CD4-positive, alpha-beta T cell treated with Interleukin-1 beta for 1 hour (primary cell): Measurements from ENCODE around the gene RYR1.
A peak's percentile ranks its signal among the peaks of the same experiment; 100 is the strongest.

Experiments used
- DNase-seq, 2 donors: peaks; one replicate each; pipeline ENCODE4 v3.0.0-alpha.2; 2020 to 2022

RYR1 gene

DNA sequence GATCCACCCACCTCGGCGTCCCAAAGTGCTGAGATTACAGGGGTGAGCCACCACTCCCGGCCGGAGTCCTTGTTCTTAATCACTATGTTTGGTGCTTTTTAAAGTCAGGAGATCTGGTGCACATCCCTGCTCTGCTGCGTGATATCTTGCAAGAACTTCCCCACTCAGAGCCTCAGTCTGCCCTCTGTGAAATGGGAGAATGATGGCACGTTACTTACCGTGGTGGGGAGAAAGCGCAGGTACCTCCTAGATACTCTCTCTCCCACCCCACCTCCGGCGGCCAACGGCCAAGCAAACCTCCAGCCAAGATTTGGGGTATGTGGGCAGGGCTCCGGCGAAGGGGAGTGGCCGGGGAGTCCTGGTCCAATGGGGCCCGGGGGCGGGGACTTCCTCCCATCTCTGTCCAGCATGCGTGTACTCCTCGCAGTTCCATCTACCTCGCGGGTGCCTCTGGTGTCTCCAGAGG is at the start of gene RYR1:
TSS of gene RYR1 (plus strand) at position 424 of the 466 bp plus-strand sequence. CDS start 139 bp downstream, outside the sequence.
- peak; percentile 38 to 55 for DNase-seq

DNA sequence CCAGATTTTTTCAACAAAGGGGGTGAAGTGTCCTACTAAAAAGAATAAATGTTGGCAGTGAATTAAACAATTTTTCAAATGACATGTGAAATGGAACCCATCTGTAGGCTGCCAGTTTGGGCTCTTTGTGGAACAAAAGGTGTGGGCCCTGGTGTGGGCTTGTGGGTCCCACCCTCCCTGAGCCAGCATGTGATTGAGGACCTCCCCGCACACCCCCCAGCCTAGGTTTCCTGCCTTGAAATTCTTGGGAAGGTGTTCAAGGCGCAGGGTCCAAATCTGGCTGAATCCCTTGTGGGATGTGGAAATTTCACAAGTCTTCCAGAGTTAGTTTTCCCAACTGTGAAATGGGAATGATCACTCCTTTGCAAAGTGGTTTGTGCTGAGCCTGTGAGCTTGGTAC is 49.7 kb upstream of the RYR1 start:
- no peak for DNase-seq

DNA sequence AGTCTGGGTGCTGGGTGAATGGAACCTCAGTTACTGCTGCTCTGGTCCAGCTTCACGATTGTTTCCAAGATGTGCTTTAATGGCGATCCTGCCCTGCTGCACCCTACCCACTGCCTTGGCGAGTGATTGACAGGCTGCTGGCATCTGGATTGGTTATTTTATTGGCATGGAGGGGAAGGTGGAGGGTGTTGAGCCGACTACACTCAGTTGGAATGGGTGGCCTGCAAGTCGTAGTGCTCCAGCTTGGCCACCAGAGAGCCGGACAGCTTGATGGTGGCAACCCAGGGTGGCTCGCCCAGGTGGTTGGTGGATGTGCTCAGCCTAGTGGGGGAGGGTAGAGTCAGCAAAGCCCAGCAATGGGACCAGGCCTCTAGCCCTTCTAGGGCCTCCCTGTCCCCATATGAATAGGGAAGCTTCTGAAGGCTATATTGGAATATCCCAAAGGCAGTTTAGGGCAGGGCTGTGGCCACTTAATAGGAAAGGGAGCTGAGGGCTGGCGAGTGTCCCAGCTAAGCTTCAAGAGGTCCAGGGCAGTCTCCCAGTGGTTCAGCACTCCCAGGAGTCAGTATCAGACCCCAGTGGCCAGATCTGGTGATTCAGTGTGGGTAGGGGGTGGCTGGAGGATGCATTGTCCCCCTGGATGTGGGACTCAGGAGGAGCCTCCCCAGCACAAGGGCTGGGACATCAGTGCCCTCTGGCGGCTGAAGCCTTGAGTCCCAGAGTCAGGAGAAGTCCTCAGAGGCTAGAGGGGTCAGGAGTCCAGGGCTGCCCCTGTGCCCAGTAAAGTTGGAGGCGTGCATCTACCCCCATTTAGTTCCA is 49.1 kb upstream of the RYR1 start:
- DNase-seq: no peak

DNA sequence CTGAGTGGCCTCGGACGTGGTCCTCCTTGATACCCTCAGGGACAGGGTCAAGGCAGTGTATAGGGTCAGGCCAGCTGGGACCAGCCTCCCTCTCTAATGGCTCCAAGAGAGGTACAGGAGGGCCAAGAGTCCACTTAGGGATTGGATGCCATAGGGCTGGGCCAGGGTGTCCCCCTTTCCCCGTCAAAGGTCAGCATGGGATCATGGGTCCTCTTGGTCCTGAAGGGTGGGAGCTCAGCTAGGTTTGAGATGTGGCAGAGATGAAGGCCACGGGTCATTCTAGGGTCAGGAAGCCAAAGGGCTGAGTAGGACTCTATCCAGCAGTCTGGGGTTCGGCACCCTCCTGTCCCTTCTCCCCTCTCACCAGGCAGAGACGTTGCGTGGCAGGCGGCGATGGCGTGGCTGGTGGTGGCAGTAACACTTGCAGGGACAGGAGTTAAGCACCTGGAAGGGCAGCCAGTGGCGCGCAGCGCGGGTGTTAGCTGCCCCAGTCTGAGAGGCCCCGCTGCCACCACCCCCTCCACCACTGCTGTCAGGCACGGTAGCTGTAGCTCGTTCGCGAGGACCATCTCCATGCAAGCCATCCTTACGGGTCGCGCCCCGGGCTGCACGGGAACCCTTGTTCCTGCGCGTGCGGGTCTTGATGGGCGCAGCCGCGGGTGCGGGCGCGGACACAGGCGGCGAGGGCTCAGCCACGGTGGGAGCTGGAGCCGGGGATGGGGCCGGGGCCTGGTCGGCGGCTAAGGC is 48.3 kb upstream of the RYR1 start:
- no peak for DNase-seq

DNA sequence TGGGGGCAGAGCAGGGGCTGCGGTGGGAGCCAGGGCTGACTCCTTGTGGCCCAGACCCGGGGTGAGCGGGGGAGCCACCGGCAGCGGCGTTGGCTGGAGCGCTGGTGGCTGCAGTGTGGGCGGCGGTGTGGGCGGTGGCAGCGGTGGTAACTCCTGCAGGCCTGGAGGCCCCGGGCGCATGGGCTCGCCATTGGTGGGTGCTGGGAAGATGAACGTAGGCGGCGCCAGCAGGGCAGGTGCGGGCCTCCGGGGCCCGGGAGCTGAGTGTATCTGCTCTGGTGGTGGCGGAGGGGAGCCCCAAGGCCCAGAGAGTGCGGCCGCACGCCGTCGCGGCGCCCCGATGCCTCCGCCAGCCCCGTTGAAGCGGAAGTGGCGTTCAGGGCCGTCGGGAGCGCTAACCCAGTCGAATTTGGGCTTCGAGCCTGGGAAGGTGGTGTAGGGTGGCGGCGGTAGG is 47.7 kb upstream of the RYR1 start:
- no peak for DNase-seq

DNA sequence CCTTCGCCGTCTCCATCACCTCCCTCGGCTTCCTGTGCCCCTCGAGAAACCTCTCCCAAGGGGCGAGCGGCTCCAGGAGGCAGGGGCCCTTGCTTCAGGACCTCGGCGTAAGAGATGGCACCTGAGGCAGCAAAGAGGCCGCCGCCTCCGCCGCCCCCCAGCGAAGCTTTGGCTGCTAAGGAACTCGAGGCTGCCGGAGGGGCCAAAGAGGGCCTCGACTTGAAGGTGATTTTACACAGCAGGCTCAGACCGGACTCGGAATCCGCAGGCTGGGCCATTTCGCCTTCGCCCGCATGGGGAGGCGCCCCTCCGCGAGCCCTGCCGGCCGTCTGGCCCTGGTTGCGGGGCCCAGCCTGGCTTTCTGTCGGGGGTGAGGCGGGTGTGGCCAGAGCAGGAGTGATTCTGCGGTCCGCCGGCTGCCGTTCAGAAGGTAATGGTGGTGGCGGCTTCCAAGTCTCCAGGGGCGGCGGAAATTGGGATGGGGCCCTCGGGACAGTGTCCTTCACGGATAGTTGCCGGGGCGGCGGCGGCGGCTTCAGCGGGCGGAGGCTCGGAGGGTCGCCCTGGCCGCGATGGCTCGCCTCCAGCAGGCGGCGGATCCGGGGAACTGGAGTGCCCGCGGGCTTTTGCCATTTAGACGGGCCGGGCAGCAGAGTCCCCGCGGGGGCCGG is 47.1 kb upstream of the RYR1 start:
- no peak for DNase-seq

DNA sequence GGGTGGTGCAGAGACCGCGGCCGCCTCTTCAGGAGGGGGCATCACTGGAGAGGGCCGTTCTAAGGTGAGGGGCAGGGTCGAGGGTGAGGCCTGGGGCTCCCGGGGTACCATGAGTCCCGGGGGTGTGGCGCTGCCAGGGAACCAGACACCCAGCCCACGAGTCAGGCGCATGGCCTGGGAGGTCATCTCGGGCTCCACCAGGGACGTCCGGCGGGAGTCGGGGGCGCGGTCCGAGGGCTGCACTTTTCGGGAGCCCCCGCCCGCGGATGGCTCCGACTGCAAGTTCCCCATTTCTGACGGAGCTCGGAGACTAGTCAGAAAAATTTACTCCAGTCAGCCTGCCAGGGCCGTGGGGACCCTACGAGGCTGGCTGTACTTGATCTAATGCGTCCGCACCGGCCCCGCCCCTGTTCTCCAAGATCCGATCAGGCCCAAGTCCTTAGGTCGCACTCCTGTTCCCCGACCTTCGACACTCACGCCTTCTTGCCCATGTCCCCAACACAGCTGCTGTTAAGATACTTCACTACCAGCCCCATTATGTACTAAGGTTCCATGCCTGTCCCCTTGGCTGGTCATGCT is 46.4 kb upstream of the RYR1 start:
- DNase-seq: peak in 1 of 2 donors; percentile 13

DNA sequence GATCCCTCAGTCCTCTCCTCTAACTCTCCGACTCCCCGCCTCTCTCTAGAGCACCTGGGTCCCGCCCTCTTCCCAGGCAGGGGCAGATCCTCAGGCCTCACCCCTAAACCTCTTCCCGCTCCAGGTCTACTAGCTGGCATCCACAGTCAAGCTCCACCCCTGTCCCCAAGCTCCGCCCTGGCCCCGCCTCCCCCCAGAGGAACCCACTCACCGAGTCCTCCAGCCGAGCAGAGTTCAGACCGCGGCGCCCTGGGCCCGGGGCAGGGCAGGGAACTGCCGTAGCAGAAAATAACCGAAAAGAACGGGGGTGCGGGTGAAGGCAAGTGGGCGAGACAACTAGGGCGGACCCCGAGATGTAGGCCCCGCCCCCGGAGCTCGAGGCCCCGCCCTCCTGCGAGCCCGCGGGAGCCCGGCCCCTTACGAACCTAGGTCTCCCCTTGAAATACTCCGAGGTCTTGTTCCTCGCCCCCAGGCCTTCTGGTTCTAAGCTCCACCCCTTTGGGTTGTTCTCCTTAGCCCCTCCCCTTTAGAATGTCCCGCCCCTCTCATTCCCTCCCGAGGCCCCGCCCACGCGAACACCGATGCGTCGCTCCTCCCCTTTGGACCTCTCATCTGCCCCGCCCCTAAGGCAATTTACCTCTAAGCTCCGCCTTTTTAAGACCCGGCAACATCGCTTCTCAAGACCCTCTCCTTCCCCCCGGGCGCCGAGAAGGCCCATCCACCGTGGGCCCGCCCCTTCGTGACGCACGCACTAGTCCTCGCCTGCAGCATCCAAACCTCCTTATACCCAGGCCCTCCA is 45.7 kb upstream of the RYR1 start, which contains the start of gene GGN:
TSS of gene GGN (minus strand) at position 485 of the 799 bp plus-strand sequence. CDS start 773 bp downstream, outside the sequence.
- DNase-seq: peak; percentile 81 to 87

DNA sequence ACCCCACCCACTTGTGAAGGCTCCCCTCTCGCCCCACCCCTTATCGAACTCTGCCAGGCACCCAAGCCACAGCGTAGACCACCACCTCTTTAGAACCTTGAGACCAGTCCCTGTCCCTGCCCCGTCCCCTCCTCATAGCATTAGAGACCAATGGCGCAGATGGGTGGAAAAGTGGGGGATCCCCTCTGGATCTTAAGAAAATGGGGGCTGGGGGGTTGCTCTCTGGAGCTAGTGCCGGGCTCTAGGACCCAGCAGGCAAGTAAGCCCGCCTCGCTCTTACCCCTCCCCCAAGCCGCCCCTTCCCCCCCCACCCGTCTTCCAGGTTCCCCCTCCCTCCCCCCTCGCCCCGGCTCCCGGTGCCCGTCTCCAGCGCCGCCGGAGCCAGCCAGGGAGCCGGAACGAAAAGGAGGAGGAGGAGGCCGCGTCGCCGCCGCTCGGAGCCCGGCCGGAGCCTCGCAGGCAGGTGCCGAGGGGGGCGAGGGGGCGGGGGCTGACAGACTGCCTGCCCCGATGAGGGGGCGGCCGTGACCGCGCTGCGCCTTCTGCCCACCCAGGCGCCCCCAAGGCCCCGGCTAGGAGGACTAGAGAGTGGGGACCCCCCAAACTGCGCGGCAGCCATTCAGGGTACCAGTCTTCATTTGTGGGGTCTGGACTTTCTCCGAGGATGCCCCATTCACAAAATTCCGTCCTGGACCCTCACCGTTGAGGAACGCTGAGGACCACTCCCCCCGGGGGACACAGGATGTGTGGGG is 45.0 kb upstream of the RYR1 start, which contains the start of gene SPRED3:
TSS of gene SPRED3 (plus strand) at position 349 of the 752 bp plus-strand sequence. CDS start 1,606 bp downstream, outside the sequence.
- DNase-seq: no peak

DNA sequence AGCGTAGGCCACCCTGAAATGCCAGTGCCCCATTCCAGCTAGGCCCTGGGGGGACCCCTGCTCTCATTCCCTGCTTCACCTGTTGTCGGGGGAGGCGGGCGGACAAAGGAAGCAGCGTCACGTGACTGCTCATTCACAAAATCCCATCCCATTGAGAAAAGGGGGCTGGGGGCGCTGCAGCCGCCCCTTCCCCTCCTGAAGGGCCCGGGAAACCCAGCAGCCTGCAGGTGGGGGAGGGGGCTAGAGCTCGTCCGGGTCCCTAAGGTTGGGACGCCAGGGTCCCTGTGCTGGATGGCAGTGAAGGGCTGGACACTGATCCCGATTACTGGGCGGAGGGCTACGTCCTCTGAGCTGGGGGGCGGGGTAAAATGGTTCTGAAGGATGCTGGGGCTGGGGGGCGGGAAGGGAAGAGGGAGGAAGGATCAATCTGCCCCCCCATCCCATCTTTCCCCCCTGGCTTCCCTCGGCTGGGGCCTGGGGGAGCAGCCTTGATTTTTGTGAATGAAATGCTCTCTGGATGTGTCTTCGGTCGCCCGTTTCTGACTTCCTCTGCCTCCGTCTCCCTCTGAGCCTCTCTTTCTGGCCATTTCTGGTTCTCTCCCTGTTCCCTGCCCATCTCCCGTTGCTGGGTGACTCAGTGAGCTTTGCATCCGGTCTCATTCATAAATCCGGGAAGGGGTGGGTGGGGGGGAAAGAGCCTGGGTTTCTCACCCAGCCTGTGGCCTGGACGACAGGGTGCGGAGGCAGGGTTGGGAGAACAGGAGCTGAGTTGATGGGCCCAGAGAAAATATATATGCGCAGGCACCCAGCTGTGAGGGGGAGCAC is 44.2 kb upstream of the RYR1 start:
- DNase-seq: no peak

DNA sequence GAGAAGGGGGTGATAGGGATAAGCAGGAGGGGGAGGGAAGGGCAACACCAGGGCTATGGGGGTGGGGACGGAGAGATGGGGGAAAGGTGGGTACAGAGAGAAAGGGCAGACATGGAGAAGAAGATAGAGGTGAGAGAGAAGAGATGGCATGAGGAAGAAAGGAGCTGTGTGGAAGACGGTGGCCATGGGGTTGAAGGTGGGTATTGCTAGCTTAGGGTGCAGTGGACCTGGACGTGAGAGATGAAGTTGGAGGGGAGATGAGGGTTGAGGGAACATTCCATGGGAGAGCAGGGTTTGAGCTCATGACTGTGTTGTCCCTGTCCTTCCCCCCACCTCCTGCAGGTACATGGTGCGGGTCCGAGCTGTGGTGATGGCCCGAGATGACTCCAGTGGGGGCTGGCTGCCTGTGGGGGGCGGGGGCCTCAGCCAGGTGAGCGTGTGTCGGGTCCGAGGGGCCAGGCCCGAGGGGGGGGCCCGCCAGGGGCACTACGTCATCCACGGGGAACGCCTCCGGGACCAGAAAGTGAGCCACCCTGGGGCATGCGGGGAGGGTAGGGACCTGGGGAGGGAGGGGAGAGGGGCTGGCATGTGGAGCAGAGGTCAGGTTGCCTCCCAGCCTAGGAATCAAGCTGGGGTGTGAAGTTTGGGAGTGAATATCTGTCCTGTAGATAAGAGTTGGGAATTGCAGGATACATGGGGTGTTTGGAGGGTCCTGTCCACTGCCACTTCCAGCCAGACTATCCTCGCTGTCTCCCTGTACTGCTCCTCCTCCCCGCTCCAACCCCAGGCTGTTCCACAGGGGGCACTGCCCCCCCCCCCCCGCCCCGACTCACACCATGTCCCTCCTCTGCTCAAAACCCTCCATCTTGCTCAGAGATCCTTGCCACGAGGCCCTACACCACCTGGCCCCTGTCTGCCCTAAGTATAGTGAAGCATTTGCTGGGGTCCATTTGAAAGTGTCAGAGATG is 43.2 kb upstream of the RYR1 start:
- no peak for DNase-seq

DNA sequence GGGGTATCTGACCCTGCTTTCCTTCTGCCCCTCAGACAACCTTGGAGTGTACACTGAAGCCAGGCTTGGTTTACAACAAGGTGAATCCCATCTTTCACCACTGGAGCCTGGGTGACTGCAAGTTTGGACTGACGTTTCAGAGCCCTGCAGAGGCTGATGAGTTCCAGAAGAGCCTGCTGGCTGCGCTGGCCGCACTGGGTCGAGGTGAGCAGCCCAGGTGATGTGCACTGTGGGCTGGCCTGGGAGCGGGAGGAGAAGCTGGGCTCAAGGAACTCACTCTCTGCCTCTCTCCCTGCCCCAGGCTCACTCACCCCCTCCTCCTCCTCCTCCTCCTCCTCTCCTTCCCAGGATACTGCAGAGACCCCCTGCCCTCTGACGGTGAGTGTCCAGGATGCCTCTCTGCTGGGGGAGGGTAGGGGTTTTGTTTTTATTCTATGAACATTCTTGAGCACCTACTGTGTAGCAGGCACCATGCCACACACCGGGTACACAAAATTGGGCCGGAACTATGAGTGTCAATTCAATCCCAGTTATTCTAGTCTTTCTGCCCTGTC is 41.5 kb upstream of the RYR1 start:
- DNase-seq: no peak

DNA sequence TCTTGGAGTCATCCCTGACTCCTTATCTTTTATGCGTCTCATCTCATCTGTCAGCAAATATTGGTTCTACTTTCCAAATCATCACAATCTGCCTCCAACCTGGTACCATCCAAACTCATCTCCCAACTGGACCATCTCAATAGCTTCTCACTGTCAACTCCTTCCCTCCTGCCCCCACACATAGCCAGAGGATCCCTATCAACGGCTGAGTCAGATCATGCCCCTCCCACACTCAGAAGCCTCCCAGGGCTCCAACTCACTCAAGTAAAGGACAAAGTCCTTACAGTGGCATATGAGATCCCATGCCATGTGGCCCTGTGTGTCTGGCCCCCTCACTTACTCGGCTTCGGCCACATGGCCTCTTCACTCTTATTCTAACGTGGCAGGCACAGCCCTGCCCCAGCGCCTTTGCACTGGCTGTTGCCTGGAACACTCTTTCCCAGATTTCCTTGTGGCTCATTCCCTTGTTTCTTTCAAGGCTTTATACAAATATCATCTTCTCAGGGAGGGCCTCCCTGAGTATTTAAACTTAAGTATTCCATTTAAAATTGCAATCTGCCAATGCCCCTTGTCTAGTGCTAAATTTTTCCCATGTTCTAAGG is 40.7 kb upstream of the RYR1 start:
- DNase-seq: no peak

DNA sequence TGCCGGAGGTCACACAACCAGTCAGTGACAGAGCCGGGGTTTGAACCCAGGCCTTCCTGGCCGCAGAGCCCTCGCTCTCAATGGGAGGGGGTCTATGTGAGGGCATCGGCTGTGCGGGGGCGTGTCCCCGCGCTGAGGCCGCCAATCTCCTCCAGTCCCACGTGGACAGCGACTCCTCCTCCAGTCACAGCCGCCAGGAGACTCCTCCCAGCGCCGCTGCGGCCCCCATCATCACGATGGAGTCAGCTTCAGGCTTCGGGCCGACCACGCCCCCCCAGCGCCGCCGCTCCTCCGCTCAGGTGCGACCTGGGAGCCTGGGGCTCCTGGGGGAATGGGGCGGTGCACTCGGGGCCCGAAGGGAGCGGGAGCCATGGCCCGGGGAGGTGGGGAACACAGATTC is 39.0 kb upstream of the RYR1 start:
- DNase-seq: peak; percentile 78 to 81

DNA sequence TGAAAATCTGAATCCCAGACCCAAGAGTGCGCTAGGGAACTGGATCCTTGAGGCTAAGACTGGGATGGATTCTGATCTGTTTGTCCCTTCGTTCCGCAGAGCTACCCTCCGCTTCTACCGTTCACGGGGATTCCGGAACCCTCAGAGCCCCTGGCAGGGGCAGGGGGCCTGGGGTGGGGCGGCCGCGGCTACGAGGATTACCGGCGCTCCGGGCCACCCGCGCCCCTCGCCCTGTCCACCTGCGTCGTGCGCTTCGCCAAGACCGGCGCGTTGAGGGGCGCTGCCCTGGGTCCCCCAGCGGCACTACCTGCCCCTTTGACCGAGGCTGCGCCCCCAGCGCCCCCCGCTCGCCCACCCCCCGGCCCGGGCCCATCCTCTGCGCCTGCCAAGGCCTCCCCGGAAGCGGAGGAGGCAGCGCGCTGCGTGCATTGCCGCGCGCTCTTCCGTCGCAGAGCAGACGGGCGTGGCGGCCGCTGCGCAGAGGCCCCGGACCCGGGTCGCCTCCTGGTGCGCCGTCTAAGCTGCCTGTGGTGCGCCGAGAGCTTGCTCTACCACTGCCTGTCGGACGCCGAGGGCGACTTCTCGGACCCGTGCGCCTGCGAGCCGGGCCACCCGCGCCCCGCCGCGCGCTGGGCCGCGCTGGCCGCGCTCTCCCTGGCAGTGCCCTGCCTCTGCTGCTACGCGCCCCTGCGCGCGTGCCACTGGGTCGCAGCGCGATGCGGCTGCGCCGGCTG is 37.9 kb upstream of the RYR1 start:
- peak; percentile 28 to 35 for DNase-seq

DNA sequence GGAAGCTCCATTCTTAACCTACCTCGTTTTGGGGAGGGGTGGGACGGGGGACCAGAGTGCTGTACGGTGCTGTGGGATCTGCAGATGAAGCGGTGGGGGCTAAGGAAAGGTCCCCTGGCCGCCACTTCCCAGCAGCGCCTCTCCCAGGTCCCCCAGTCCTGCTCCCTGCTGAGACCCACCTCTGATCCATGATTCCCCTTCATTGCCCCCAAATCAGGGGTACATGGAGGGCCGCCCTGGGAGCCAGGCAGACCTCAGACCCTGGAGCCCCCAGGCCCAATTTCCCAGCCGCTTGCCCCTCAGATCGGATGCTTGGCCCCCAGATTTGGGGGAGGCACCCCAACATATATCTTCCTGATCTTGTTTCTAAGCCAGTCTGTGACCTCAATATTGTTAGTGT is 34.4 kb upstream of the RYR1 start:
- DNase-seq: no peak

DNA sequence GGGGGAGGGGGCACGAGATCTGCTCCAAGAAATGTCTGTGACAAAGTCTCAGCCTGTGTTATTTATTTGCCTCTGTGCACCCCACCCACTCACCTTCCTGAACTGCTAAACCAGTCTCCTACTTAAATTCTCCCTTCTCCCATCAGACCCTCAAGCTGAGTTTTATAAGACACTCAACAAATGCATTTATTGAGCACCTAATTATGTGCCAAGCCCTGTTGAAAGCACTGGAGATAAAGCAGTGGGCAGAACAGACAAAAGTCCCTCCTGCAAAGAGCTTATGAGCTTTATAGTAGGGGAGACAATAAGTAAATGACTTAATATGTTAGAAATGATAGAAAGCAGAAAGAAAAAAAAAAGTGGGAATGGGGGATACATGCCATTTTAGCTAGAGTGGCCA is 34.0 kb upstream of the RYR1 start:
- no peak for DNase-seq
